Natural killer cell (primary cell): Measurements from ENCODE around the gene OR4B1. TPM values are rescaled to one million over a fixed set of nuclear protein-coding genes. Genes with fewer than 3 reads are reported as not detected.

Source experiments
- ATAC-seq, 3 donors: fragments of 150-1000 bp in 2 of 3; fragments of 200-7000 bp in 1 of 3; cut with Tn5 transposase; 1 replicate in 1 of 3; 2 replicates in 2 of 3; pipeline ENCODE4 v1.10.0; 2021; ENCODE audit warnings: mild to moderate bottlenecking in 2 of 3, moderate library complexity in 2 of 3
- DNase-seq, 2 donors: peaks; one replicate each; pipeline versions ENCODE4 v3.0.0 to v3.0.0-alpha.2; 2013 to 2021; ENCODE audit warnings: mixed read lengths in 1 of 2
- H3K27ac ChIP-seq: one replicate; pipeline ENCODE4 v1.5.1; 2013; ENCODE audit warnings: mild to moderate bottlenecking, low read length
- H3K27me3 ChIP-seq: one replicate; pipeline ENCODE4 v1.6.1; 2013; ENCODE audit warnings: low read length; ENCODE audit not compliant: control insufficient read depth, insufficient read depth
- H3K36me3 ChIP-seq: one replicate; pipeline ENCODE4 v1.6.1; 2013; ENCODE audit warnings: low read length; ENCODE audit not compliant: control insufficient read depth, insufficient read depth
- H3K4me1 ChIP-seq: one replicate; pipeline ENCODE4 v1.6.1; 2013; ENCODE audit warnings: low read length; ENCODE audit not compliant: control insufficient read depth, insufficient read depth
- H3K4me3 ChIP-seq: one replicate; pipeline ENCODE4 v1.5.1; 2013; ENCODE audit warnings: low read length
- H3K9me3 ChIP-seq: one replicate; pipeline ENCODE4 v1.6.1; 2013; ENCODE audit warnings: low read length; ENCODE audit not compliant: control insufficient read depth, insufficient read depth
- H3K27ac Mint-ChIP-seq, 2 donors: one replicate each; pipeline ENCODE4 v1.8.0; 2022; ENCODE audit warnings: mild to moderate bottlenecking in 2 of 2, mixed read lengths in 2 of 2, moderate library complexity in 1 of 2
- H3K27me3 Mint-ChIP-seq, 2 donors: one replicate each; pipeline ENCODE4 v1.8.0; 2022; ENCODE audit warnings: low read depth in 2 of 2, mixed read lengths in 2 of 2
- H3K36me3 Mint-ChIP-seq: one replicate; pipeline ENCODE4 v1.8.0; 2022; ENCODE audit warnings: mixed read lengths
- H3K4me1 Mint-ChIP-seq, 2 donors: one replicate each; pipeline ENCODE4 v1.8.0; 2022; ENCODE audit warnings: mixed read lengths in 2 of 2
- H3K4me3 Mint-ChIP-seq: one replicate; pipeline ENCODE4 v1.8.0; 2022; ENCODE audit warnings: mild to moderate bottlenecking, moderate library complexity, mixed read lengths
- H3K9me3 Mint-ChIP-seq, 2 donors: one replicate each; pipeline ENCODE4 v1.8.0; 2022; ENCODE audit warnings: mixed read lengths in 2 of 2
- CTCF ChIP-seq: fragments of 200-600 bp; IDR thresholded peaks from one replicate; pipeline ENCODE4 v1.8.0; 2022; ENCODE audit warnings: antibody characterized with exemption
- WGBS: methylation state at CpG from one replicate; pipeline ENCODE4 v1.1.7; 2013; ENCODE audit warnings: missing lambda C conversion rate; ENCODE audit not compliant: insufficient coverage; 5-methylcytosine and 5-hydroxymethylcytosine counted together
- intact Hi-C: fragments of 100-400 bp; cut with micrococcal nuclease; formaldehyde crosslinking; loops from one replicate; pipeline ENCODE4 v1.14.2; 2022
- total RNA-seq, 4 donors: library from RNA; stranded (reverse); fragments of 120-200 nt in 1 of 4; gene quantifications; one replicate each; pipeline versions ENCODE4 v1.2.3 to v1.2.4, GENCODE V29; 2013 to 2022

The OR4B1 gene
- total RNA-seq, 3 donors from 2014 or later (not counting 1 experiment from before 2014, with no cell fraction given) = not detected

GRCh38 chr11:48169717-48170116, 46.9 kb upstream of the OR4B1 start:
- Mint-ChIP-seq H3K27ac (peak overlapping the region; percentile 17 to 63), H3K36me3 (no peaks in the 10 kb centered on the region), H3K4me1 (peaks cover 18 to 32% of the 10 kb centered on the region in 2 donors), H3K9me3 (no peaks in the 10 kb centered on the region), H3K4me3 (no peak overlapping the region), H3K27me3 (no peaks in the 10 kb centered on the region)
- no peak overlapping the region for H3K27ac ChIP-seq
- H3K9me3 ChIP-seq = no peaks in the 10 kb centered on the region
- DNase-seq (no peak), ATAC-seq (no peak)
- no peaks in the 10 kb centered on the region for H3K27me3 ChIP-seq
- H3K4me1 ChIP-seq = peaks cover 8% of the 10 kb centered on the region
- TF ChIP-seq CTCF = no peak
- intact Hi-C loops = no loop called here
- WGBS = 85% methylated on average over 7 of the region's 7 CpGs
- no peak overlapping the region for H3K4me3 ChIP-seq
- peaks cover 28% of the 10 kb centered on the region for H3K36me3 ChIP-seq

- TF ChIP-seq CTCF = no peak
- DNase-seq = peak in 1 of 2 donors; percentile 18
These were observed 46.1 kb upstream of the OR4B1 start for GRCh38 chr11:48170241-48171233.

GRCh38 chr11:48172818-48173609, 43.6 kb upstream of the OR4B1 start:
- peaks cover 8% of the 10 kb centered on the region for H3K4me1 ChIP-seq
- H3K4me3 ChIP-seq = no peak overlapping the region
- no peak overlapping the region for H3K4me3 Mint-ChIP-seq
- H3K27ac ChIP-seq = no peak overlapping the region
- no peaks in the 10 kb centered on the region for H3K27me3 ChIP-seq
- H3K36me3 Mint-ChIP-seq = no peaks in the 10 kb centered on the region
- no peaks in the 10 kb centered on the region for H3K9me3 ChIP-seq
- intact Hi-C loops = no loop called here
- ATAC-seq (peak; percentile 54 to 81 (median 69)), DNase-seq (peak; percentile 25 to 76)
- peaks cover 9% of the 10 kb centered on the region for H3K36me3 ChIP-seq
- H3K4me1 Mint-ChIP-seq = peaks cover 18 to 32% of the 10 kb centered on the region in 2 donors
- WGBS = 53% methylated on average over 13 of the region's 14 CpGs
- H3K27ac Mint-ChIP-seq = no peak overlapping the region
- no peaks in the 10 kb centered on the region for H3K27me3 Mint-ChIP-seq
- H3K9me3 Mint-ChIP-seq = no peaks in the 10 kb centered on the region
- TF ChIP-seq CTCF = peak; percentile 69

More at GRCh38 chr11:48170241-48171233, 46.1 kb upstream of the OR4B1 start:
- Mint-ChIP-seq H3K36me3 (no peaks in the 10 kb centered on the region), H3K4me1 (peaks cover 18 to 32% of the 10 kb centered on the region in 2 donors), H3K27me3 (no peaks in the 10 kb centered on the region), H3K27ac (peak overlapping the region; percentile 23 to 58), H3K4me3 (no peak overlapping the region), H3K9me3 (no peaks in the 10 kb centered on the region)
- H3K4me3 ChIP-seq = no peak overlapping the region
- H3K27me3 ChIP-seq = no peaks in the 10 kb centered on the region
- WGBS = 69% methylated on average over 10 of the region's 10 CpGs
- H3K9me3 ChIP-seq = no peaks in the 10 kb centered on the region
- intact Hi-C loops = no loop called here
- peaks cover 22% of the 10 kb centered on the region for H3K36me3 ChIP-seq
- ATAC-seq = peak in 1 of 3 donors; percentile 26
- H3K27ac ChIP-seq = no peak overlapping the region
- peaks cover 8% of the 10 kb centered on the region for H3K4me1 ChIP-seq
